Sigmoid colon (tissue), 7 donors: Measurements from ENCODE around the gene C16orf92. TPM values are rescaled to one million over a fixed set of nuclear protein-coding genes. Genes with fewer than 3 reads are reported as not detected.

Source experiments
- DNase-seq: peaks from one replicate; pipeline ENCODE4 v3.0.0-alpha.2; 2019
- H3K27ac ChIP-seq, 4 donors: fragments of 200-600 bp; sonication (generic); one replicate each; pipeline ENCODE4 v1.5.1; 2016 to 2019; ENCODE audit warnings: mild to moderate bottlenecking in 1 of 4
- H3K27me3 ChIP-seq, 3 donors: fragments of 200-600 bp; sonication (generic); one replicate each; pipeline ENCODE4 v1.5.1; 2019; ENCODE audit warnings: mild to moderate bottlenecking in 1 of 3
- H3K36me3 ChIP-seq, 4 donors: fragments of 200-600 bp; sonication (generic); one replicate each; pipeline ENCODE4 v1.5.1; 2016 to 2019
- H3K4me1 ChIP-seq, 4 donors: fragments of 200-600 bp; sonication (generic); one replicate each; pipeline ENCODE4 v1.5.1; 2017 to 2019
- H3K4me3 ChIP-seq, 4 donors: fragments of 200-600 bp; sonication (generic); one replicate each; pipeline ENCODE4 v1.5.1; 2017 to 2019; ENCODE audit warnings: mild to moderate bottlenecking in 2 of 4, moderate library complexity in 1 of 4
- H3K9me3 ChIP-seq, 4 donors: fragments of 200-600 bp in 3 of 4; sonication (generic) in 3 of 4; one replicate each; pipeline versions ENCODE4 v1.5.1 to v1.6.1; 2013 to 2019
- CTCF ChIP-seq, 4 experiments: fragments of 450-650 bp in 3 of 4; fragments of 200-600 bp in 1 of 4; IDR thresholded peaks; one replicate each; pipeline ENCODE4 v1.5.1; 2016 to 2019; ENCODE audit warnings: antibody characterized with exemption in 4 of 4, mild to moderate bottlenecking in 3 of 4, moderate library complexity in 2 of 4
- EP300 ChIP-seq, 4 donors: sonication (generic); formaldehyde crosslinking; IDR thresholded peaks; one replicate each; pipeline ENCODE4 v1.6.1; 2017; ENCODE audit warnings: antibody characterized with exemption in 4 of 4
- POLR2A ChIP-seq, 2 donors: fragments of 450-650 bp; IDR thresholded peaks; one replicate each; pipeline ENCODE4 v1.6.1; 2016; ENCODE audit warnings: antibody characterized with exemption in 2 of 2, mild to moderate bottlenecking in 2 of 2, moderate library complexity in 2 of 2
- POLR2AphosphoS5 ChIP-seq, 4 donors: sonication (generic); formaldehyde crosslinking; IDR thresholded peaks; one replicate each; pipeline ENCODE4 v1.6.1; 2017; ENCODE audit warnings: antibody characterized with exemption in 4 of 4
- WGBS, 2 donors: extraction: QIAGEN DNeasy Blood & Tissue Kit; methylation state at CpG; one replicate each; pipeline ENCODE4 v1.1.7; 2013; 5-methylcytosine and 5-hydroxymethylcytosine counted together
- intact Hi-C: fragments of 100-400 bp; cut with DNase I; formaldehyde crosslinking; loops from one replicate; pipeline ENCODE4 v1.15.1; 2023
- polyA plus RNA-seq, 3 donors: library from polyadenylated mRNA; stranded (reverse); fragments of 200-250 nt; gene quantifications; one replicate each; pipeline ENCODE4 v1.2.3, GENCODE V29; 2013
- total RNA-seq, 4 donors: library from RNA; depleted of rRNA; stranded (reverse); fragments of >200 nt; gene quantifications; one replicate each; pipeline ENCODE4 v1.1.0, GENCODE V29; 2016
- donor health status: healthy with polysubstance abuse.
- donor health status: Bipolar disorder and iron deficiency.
- donor health status: healthy.

The C16orf92 gene
- total and polyA plus RNA-seq, 7 donors, result not detected

GRCh38 chr16:30041841-30042240, 18.8 kb downstream of the C16orf92 start:
- no peak overlapping the region for H3K4me3 ChIP-seq
- no peaks in the 10 kb centered on the region for H3K4me1 ChIP-seq
- intact Hi-C loops, result no loop called here
- H3K36me3 ChIP-seq, result no peaks in the 10 kb centered on the region
- no peaks in the 10 kb centered on the region for H3K27me3 ChIP-seq
- WGBS, 2 donors, result 20 to 30% methylated on average over 5 of the region's 5 CpGs
- H3K9me3 ChIP-seq, result no peaks in the 10 kb centered on the region
- no peak overlapping the region for H3K27ac ChIP-seq
- DNase-seq, result no peak
- TF ChIP-seq CTCF (IDR thresholded peaks at IDR 0.05) (peak in 2 of 4 experiments; percentile 15 to 23), EP300 (IDR thresholded peaks at IDR 0.05) (no peak), POLR2A (IDR thresholded peaks at IDR 0.05) (no peak), POLR2AphosphoS5 (IDR thresholded peaks at IDR 0.05) (no peak)

- Histone ChIP-seq H3K27me3 (no peaks in the 10 kb centered on the region), H3K9me3 (no peaks in the 10 kb centered on the region), H3K27ac (no peak overlapping the region), H3K4me1 (no peaks in the 10 kb centered on the region), H3K36me3 (no peaks in the 10 kb centered on the region), H3K4me3 (no peak overlapping the region)
- TF ChIP-seq POLR2A (IDR thresholded peaks at IDR 0.05) (no peak), CTCF (IDR thresholded peaks at IDR 0.05) (no peak), POLR2AphosphoS5 (IDR thresholded peaks at IDR 0.05) (no peak), EP300 (IDR thresholded peaks at IDR 0.05) (no peak)
- 75 to 80% methylated on average over 8 of the region's 8 CpGs for WGBS, 2 donors
- no peak for DNase-seq
- intact Hi-C loops, result no loop called here
Observed at GRCh38 chr16:30046178-30046577, 23.2 kb downstream of the C16orf92 start.

- TF ChIP-seq EP300 (IDR thresholded peaks at IDR 0.05), result no peak
- TF ChIP-seq POLR2A (IDR thresholded peaks at IDR 0.05), result no peak
- no peak for TF ChIP-seq CTCF (IDR thresholded peaks at IDR 0.05)
- no peak for DNase-seq
- H3K4me1 ChIP-seq, result no peaks in the 10 kb centered on the region
- 94 to 97% methylated on average over 1 of the region's 1 CpG for WGBS, 2 donors
- H3K4me3 ChIP-seq, result no peak overlapping the region
- no peaks in the 10 kb centered on the region for H3K27me3 ChIP-seq
- H3K9me3 ChIP-seq, result no peaks in the 10 kb centered on the region
- H3K27ac ChIP-seq, result no peak overlapping the region
- no peaks in the 10 kb centered on the region for H3K36me3 ChIP-seq
- intact Hi-C loops, result no loop called here
Observed at GRCh38 chr16:30046588-30046987, 23.6 kb downstream of the C16orf92 start.

- TF ChIP-seq POLR2AphosphoS5 (IDR thresholded peaks at IDR 0.05) (no peak), CTCF (IDR thresholded peaks at IDR 0.05) (no peak), EP300 (IDR thresholded peaks at IDR 0.05) (no peak), POLR2A (IDR thresholded peaks at IDR 0.05) (no peak)
- intact Hi-C loops, result loop anchor here (5.0 kb wide), 1 partner anchor 47 kb away; the partner anchor contains the start of gene YPEL3
- no peak for DNase-seq
- 94 to 96% methylated on average over 8 of the region's 8 CpGs for WGBS, 2 donors
- no peak overlapping the region for H3K4me3 ChIP-seq
- H3K27ac ChIP-seq, result no peak overlapping the region
- H3K36me3 ChIP-seq, result no peaks in the 10 kb centered on the region
- no peaks in the 10 kb centered on the region for H3K9me3 ChIP-seq
- H3K4me1 ChIP-seq, result peaks cover 0 to 17% (median 13%) of the 10 kb centered on the region in 4 donors
- H3K27me3 ChIP-seq, result no peaks in the 10 kb centered on the region
Observed at GRCh38 chr16:30049871-30050270, 26.9 kb downstream of the C16orf92 start.

- 88 to 93% methylated on average over 3 of the region's 3 CpGs for WGBS, 2 donors
- Histone ChIP-seq H3K27ac (no peak overlapping the region), H3K9me3 (no peaks in the 10 kb centered on the region), H3K36me3 (no peaks in the 10 kb centered on the region), H3K4me3 (no peak overlapping the region), H3K27me3 (no peaks in the 10 kb centered on the region), H3K4me1 (peaks cover 0 to 17% (median 13%) of the 10 kb centered on the region in 4 donors)
- DNase-seq, result no peak
- intact Hi-C loops, result loop anchor here (5.0 kb wide), 1 partner anchor 46 kb away; the partner anchor contains the start of gene YPEL3
- no peak for TF ChIP-seq POLR2AphosphoS5 (IDR thresholded peaks at IDR 0.05)
- TF ChIP-seq POLR2A (IDR thresholded peaks at IDR 0.05), result no peak
- TF ChIP-seq CTCF (IDR thresholded peaks at IDR 0.05), result no peak
- no peak for TF ChIP-seq EP300 (IDR thresholded peaks at IDR 0.05)
Observed at GRCh38 chr16:30051518-30051917, 28.5 kb downstream of the C16orf92 start.
